GM18909 (cell line): ENCODE data around the gene NOLC1.
A peak's percentile ranks its signal among the peaks of the same experiment; 100 is the strongest.

Experiments used
- ATAC-seq: cut with Tn5 transposase; IDR thresholded peaks from one replicate; pipeline ENCODE4 v1.9.1; 2021; ENCODE audit warnings: mild to moderate bottlenecking; ENCODE audit not compliant: unreplicated experiment, poor library complexity

NOLC1 gene

DNA sequence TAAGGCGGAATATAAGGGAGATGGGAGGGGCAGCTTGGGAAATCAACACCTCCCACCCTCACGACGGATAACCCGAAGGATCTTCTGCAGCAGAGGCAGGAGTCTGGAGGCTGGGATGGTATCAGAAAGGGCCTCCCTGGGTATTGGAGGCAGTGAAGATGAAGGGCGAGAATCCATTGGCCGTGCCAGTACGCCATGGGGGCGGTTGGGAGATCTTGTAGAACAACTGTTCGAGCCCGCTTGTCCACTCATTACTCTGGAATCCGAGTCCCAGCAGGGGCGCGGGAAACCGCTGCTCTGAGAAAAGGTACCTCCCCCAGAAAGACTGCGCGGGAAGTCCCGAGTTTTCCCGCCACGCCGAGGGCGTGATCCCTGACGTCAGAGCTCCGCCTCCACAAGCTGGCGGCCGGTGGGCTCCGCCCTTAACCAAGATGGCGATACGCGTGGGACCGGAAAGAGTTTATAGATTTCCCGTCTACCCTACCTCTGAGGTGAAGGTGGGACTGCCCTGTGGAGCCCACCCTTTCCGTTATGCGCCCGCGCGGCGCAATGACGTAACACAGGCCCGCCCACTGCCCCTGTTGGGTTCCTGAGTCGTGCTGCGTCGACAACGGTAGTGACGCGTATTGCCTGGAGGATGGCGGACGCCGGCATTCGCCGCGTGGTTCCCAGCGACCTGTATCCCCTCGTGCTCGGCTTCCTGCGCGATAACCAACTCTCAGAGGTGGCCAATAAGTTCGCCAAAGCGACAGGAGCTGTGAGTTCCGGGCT lies at the start of gene NOLC1:
NOLC1 (plus strand) TSS at position 616 of the 771 bp plus-strand sequence; CDS start at position 638, 22 bp downstream.
- ATAC-seq, result peak; percentile 95

DNA sequence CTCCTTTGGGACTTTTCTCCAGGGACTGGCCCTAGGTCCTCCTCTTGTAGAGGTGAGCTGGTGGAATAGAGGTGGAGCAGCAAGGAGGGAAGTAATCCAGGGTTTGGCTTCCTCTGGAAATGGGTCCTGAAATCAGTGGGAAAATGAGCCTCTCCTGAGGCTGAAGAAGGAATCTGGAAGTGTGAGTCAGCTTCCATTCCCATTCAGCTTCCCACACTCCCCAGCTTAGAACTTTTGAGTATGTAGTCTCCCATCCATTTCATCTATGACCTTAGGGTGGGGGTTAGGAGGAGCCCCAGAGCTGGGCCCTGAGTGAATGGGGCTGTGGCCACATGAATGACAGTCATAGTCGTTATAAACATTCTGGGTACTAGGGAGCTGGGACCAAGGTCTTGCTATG lies 49.8 kb upstream of the NOLC1 start:
- ATAC-seq, result no peak

DNA sequence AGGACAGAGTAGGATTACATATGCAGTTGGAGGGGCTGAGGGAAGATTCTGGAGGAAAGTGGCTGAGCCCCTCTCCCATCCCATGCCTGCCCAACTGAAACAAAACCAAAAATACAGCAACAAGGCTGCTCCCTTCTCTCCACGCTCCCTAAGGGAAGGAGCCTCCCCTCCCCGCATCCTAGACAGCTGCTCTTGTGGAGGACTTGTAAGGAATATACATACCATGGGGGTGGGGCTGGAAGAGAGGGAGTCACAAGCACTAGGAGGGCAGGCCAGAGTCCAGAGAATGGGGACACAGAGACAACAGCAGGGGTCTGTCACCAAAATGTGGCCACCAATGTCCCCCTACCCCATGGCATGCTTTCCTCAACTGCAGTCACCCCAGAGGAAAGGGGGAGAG lies 45.2 kb upstream of the NOLC1 start:
- ATAC-seq, result no peak

DNA sequence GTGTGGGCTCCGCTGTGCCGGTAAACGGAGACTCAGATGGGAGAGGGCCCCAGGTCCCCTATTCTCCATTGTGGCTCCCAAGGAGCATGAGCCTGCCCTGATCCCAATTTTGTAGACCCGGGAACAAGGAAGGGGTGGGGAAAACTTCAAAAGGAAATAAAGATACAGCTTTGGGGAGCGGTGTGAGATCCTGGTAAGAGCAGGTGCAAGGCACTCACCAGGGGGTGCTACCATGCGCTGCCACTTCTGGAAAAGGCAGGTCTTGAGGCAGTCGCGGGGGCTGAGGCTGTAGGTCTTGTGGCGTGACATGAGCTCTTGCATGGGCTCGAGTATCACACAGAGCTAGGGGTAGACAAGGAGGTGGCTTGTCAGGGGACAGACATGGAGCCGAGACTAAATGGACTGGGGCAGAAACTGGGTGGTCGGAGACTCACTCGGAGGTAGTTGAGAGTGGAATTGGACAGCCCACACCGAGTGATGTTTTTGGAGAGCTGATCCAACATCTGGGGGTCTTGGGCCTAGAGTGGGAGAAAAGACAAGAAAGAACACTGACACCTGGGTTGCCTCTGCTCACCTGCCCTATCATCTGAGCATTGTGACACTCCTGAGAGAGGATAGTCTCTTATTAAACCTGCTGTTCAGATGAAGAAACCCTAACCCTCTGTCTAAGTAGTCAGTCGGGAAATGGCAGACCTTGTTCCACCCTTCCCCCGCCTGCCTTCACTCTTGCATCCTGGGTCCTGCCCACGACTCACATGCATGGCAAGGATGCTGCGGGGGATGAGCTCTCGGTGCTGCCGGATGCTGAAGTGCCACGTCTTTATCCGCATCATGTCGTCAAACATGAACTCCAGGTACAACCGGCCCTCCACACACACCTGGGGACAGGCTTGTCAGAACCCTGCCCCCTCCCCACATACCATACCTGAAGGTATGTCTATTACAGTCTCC lies 42.7 kb upstream of the NOLC1 start:
- ATAC-seq, result no peak

DNA sequence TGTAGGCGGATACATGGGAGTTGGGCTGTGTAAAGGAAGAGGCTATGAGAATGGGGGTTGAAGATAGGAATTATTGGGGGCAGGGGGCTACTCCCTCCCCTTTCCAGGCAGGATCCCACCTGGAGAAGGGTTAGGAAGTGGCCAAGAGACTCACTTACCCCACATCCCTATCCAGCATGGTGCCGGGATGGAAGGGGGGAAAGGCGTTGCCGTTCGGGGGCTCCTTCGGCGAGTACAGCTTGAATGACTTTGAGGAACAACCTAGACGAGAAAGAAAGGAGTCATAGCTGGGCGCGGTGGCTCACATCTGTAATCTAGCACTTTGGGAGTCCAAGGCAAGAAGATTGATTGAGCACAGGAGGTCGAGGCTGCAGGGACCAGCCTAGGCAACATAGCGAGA lies 40.9 kb upstream of the NOLC1 start:
- no peak for ATAC-seq

DNA sequence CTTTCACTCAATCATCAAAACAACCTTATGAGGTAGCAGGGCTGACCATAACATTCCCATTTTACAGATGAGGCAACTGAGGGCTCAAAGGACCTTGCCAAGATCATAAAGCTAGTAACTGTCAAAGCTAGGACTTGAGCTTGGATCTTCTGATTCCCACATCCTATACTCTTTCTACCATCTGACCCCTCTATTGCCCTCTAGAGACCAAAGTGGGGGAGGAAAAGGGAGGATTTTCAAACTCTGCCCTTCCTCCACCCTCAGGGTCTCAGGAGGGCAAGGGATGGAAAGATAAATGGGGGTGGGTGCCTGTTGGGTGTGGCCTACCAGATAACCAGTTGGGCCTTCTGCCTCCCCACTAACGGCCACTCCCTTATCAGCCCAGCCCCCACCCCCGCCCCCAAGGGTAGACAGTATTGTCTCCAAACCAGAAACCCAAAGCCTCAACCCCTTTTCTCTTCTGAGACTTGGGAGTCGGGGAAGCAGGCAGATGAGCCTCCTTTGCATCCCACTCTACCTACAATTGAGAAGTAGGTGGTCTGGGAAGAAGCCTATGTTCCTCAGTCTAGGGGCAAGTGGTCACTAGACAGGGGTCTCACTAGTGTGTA lies 39.9 kb upstream of the NOLC1 start:
- ATAC-seq, result no peak

DNA sequence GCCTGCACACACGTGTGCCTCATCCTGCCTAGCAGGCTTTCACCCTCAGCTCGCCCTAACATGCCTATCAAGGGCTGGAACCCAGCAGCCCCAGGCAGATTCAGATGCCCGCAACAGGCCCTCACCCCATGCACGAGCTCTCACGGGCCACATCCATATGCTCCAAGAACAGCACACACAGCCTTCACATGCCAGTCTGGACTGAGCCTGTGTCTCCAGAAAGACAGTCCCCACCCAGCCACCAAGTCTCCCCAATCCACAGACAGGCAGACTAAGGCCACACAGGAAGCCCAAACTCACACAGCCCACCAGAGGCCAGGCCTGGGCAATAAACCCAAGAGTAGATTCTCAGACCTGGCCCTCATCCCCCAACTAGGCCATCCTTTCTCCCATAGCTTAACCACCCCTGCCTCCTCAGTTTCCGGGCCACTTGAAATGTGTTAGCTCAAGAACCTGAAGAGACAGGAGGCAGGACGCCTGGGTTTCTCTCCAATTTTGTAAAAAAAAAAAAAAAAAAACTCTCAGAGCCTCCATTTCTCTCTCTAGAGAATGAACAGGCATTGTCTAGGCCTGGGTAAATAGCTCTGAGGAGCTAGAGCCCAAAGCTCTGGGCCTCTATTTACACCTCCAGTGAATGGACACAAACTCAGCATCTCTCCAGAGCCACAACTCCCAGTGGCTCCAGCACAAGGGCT lies 38.8 kb upstream of the NOLC1 start:
- ATAC-seq, result no peak

DNA sequence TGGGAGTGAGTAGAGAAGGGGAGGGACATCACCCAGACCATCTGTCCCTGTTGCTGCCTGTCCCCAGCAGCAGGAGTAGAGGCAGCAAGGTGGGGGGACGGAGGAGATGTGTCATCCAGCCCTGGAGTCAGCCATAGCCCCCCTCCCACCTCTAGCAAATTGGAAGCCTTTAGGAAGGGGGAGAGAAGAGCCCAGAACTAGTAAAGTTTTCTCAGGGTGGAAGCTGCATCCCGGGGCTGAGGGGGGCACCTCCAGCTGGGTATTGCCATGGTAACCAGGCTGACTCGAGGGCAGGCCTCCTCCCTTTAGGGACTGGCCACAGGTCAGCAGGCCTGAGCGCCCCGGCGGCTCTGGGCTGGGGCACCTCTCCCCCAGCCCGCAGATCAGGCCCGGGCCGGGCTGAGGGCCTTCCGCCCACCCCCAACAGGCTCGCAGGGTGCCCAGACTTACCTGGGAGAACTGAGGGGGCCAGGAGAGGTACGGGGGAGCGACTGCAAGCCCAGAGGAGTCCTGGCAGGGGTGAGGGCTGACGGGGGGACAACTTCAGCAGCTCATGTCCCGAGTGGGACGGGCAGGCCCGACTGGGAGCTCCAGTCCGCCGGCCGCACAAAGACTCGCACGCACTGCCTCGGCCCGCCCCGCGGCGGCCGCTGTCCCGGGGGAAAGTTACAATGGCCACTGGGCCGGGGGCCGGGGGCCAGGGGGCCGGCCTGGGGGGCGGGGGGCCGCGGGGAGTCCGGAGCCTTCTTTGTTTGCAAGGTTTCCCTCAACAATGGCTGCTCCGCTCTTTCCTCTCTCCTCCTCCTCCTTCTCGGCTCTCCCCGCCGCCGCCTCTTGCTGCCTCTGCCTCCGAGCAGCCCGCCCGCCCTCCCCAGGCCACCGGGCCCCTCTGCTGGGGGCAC lies 38.0 kb upstream of the NOLC1 start:
- ATAC-seq, result peak; percentile 7

DNA sequence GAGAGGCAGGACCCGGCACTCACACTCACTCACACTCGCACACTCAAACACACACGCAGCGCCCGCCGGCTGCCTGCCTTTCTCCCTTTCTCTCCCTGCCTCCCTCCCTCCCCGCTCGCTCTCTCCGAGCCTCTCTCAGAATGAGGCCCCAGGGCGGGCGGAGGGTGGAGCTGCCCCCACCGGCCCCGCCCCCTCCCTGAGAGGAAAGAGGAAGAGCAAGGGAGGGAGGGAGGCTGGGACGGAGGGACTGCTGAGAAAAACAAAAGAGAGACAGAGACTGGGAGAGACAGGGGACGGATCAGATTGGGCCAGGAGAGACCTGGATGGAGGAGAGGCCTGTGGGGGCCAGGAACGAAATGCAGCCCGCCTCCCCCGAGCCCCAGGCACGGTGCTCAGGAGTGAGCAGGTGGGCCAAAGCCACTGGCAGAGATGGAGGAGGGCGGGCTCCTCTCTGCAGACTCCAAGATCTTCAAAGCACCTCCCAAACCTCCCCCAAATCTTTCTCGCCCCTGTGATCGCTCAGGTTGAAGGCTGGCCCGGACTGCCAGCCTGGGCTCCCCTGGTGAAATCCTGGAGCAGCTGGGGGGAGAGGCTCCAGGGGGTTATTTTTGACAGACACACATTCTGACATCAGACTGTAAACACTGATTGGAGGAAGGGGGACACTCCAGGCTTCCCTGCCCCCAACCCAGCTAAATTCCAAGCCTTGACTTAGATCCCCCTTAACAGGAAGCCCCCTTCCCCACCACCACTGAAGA lies 37.1 kb upstream of the NOLC1 start:
- ATAC-seq, result peak; percentile 66

DNA sequence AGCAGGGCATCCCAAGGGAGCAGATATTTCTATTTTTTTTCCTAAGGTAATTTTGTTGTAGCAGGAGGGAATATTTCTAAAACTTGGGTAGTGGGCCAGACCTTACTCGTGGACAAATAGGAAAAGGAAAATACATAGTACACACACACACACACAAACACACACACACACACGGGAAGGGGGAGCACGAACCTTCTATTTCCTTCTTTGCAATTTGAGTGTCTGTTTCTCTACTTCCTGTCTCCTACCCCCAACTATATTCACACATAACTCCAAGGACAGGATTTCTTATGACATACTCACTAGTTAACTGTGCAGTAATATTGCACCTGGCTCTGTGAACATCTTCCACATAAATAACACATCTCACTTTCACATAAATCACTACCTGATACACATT lies 36.4 kb upstream of the NOLC1 start:
- ATAC-seq, result no peak

DNA sequence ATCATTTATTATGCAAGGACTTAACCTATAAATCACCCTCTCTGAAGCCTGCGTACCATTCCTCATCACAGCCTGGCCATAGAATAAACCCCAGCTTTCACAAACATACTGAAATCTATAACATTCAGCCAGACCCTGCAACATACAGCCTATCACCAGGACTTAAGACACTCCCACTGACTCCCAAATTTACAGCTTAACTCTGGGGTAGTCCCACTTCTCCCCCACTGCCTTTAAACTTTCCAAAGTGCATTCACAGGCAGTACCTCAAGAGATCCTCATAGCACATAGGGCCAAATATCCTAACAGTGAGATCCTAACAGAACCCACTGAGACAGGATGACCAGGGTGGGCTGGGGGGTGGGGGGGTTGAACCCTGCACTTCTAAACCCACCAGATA lies 35.5 kb upstream of the NOLC1 start:
- no peak for ATAC-seq

DNA sequence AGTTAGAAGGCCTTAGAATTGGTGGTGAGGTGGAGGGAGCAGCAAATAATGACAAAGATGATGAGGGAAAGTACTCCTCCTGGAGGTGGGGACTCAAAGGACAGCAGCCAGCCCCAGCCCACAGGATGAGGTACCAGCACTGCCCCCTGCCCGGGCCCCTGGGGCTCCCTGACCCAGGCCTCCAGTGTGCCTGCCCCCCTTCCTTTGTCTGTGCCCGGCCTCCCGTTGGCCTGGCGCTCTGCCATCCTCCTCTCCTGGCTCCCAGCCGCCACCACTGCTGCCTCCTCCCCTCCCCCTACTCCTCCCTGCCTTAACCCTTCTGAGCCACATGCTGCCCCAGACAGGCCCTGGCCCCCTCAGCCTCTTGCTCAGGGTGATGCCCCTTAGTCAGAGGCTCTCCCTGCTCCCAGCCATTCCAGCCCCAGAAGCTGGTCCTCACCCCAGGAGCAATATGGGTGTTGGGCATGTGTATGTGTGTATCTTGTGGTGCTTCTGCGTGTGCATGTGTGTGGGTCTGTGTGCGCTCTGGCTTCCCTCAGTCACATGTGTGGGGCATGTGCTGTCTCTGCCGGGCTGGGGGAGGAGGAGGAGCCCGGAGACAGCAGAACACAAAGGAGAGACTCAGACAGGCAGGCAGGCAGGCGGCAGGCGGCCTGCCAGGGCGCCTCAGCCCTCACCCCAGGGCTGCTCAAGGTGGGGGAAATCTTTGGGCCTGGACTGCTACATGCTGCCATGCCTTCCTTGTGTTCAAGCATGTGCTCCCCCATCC lies 34.6 kb upstream of the NOLC1 start:
- no peak for ATAC-seq

DNA sequence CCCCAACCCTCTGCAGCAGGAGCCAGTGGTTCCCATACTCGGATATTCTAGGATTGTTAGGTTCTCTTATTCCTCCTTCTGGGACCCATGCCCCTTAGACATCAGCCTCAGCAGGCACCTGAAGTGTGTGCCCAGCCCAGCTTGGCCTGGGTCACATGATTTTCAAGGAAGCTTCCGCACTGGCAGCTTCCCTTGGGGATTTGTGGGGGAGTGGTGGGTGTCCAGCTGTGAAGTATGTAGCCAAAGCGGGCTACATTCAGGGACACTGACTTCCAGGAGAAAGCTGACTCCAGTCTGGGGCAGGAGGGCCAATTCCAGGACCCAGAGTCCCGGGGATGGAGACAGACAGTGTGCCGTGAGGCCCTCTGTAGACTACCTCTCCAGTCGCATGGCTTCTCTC lies 33.3 kb upstream of the NOLC1 start:
- ATAC-seq, result no peak

DNA sequence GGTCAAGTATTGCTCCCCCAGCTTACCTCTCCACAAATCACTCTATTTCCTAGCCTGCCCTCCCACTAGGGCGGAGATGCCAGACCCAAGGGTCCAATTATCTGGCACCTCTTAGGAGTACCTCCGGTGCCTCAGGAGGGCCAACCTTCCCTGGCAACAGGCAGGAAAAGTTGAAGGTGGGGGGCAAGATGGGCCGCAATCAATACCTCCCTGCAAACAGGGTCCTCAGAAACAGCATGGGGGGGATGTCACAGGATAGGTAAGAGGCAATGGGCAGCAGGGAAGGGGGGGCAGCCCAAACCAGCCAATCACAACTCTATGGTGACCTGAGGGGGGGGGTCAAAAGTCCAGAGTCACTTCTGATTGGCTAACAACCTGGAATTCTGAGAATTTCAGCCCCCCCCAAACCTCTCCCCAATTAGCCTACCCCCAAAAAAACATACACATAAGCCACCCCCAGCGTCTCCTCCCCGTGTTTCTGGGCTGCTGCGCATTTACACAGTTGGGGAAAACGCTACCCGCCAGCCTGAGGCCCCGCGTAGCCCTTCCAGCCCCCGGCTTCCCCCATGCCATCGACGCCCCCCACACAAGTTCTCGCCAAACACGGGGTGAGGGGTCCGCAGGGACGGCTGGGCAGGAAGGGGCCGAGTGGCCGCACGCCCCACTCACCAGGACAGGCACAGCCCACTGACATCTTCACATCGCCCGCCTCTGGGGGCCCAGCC lies 32.6 kb upstream of the NOLC1 start:
- no peak for ATAC-seq

DNA sequence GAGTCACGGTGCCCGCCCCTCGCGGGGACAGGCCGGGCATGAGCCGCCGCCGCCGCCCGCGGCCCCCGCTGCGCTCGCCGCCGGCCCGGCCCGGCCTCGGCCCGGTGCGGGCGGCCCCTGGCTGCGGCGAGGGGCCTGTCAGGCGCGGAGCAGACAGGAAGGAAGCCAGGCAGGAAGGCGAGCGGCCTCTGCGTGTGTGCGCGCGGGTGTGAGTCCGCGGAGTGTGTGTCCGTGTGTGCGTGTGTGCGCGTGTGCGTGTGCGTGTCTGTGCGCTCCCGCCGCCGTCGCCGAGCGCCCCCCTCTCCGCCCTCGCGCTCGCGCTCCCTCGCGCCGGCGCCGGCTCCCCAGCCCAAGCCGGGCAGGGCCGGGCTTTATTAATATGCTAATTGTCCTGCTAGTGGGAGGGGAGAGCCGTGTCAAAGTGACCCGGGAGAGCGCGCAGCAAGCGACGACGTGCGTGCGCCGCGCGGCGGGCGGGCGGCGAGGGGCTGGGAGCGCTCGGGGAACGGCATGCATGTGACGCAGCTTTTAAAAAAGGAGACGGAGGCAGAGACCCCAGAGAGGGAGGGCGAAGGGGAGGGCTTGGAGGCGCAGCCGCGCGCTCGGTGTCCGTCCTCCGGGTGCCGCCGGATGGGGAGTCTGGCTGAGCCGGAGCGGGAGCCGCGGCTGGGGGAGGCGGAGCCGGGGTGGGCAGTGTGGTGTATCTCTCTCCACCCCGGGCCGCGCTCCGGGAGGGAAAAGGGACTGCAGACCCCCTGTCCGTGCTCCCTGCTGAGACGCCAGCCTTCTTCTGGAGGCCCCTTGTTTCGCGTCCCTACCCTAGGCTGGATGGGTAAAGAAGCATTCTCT lies 31.8 kb upstream of the NOLC1 start, which contains the start of gene LDB1:
LDB1 (minus strand) TSS at position 227 of the 849 bp plus-strand sequence. CDS start 258 bp downstream, outside the sequence.
- ATAC-seq, result peak; percentile 56

DNA sequence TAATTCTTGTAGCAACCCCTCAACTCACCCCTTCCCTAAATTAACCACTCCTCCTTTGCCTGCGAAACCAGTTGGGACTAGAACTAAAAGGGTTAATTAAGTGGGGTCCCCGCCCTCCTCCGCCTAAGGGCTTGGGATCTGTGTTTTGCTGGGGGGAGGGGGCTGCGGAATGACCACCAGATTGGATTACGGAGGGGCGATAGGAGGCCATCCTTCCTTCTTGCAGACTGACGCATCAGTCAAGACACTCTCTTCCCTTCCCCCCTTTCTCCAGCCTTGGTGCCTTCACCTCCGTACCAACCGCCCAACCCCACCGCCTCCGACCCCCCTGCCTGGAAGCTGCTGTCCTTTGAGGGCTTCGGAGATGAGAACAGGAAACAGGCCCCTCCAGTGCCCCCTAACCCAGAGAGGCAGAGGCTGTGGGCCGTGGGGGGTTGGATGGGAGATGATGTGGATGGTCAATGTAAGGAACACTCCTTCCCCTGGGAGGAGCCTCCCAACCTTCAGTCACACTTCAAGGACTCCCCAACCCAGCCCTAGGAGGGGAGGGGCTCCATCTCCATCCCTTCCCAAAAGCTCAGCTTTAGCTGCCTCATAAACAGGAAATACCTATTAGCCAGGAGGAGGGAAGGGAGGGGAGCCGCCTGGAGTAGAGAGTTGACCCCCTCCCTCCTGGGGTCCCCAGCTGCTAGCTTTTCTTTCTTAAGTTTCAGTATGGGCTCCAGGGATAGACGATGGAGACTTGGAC lies 31.0 kb upstream of the NOLC1 start:
- no peak for ATAC-seq
